Femur (tissue), 1 donor: Measurements from ENCODE around the gene CTTNBP2NL.
"Not testable (repeated sequence)": the region's sequence is repeated elsewhere in the genome, so short reads cannot be mapped to it uniquely, and the experiment has no call there.

Experiments used
- DNase-seq: peaks from one replicate; pipeline ENCODE4 v3.0.0-alpha.2; 2017

The CTTNBP2NL gene

DNA sequence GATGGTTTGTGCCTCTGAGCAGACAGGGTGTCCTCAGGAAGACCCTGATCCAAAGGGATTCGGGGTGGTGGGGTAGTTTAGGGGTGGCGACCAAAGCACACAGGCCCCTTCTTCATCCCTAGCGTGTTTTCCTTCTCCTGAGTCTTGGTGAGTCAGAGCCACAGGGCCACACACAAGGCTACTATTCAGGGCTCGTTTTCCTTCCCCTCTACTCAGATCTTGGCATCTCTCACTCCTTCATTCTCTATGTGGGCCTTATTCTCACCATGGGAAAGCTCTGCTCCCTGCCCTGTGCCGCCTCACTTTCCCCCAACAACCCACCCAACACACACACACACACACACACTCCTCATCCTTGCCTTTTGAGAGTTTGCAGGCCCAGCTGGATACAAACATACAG is 69.1 kb downstream of the CTTNBP2NL start:
- DNase-seq: peak; percentile 30

DNA sequence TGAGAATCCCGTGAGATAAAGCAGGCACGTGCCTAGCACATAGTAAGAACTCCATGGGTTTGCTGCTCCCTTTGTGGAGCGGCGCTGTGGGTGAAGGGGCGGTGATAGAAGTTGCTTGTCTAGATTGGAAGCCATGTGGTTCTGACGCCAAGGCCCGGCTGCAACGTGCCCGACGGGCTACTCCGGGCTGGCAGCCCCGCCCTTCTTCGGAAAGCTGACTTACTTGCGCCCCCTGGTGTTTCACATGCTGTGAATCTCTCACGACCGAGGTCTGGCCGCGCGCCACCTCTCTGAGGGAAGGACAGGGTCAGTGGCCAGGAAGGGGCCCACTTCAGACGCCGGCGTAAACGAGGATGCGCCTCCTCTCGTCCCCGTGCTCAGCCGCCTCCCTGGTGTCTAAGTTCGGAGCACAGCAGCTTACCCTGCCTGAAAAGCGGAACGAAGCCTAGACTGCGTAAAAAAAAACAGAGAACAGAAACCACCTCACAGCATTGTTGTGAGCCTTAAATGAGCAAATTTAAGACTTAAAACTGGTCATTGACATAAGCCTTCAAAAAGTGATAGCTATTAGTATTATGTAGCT is 70.2 kb downstream of the CTTNBP2NL start:
- DNase-seq: peak; percentile 96

DNA sequence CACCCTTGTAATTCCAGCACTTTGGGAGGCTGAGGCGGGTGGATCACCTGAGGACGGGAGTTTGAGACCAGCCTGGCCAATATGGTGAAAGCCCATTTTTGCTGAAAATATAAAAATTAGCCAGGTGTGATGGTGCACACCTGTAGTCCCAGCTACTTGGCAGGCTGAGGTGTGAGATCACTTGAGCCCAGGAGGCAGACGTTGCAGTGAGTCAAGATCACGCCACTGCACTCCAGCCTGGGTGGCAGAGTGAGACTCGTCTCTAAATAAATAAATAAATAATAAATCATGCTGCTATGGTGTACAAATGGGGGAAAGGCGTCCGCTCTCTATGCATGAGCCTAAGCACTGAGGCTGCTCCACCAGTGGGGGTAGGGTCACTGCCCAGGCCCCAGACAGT is 74.3 kb downstream of the CTTNBP2NL start:
- not testable (repeated sequence) for DNase-seq

DNA sequence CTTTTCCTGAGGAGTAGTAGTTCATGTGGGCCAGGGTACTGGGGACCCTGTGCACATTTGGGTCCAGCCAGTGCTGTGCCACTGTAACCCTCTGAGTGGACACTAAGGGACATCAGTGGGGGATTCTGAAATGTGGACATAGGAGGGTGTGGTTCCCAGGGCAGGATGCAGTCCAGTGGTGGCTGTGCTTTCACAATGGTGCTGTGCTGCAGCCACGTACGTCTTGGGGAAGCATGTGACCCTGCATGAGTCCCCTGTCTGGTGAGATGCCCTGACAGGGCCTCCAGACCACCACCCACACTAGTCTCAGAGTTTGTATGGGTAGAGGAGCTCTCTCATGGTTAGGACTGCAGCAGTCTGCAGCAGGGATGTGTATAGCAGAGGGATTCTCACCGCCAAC is 75.0 kb downstream of the CTTNBP2NL start:
- DNase-seq: no peak

DNA sequence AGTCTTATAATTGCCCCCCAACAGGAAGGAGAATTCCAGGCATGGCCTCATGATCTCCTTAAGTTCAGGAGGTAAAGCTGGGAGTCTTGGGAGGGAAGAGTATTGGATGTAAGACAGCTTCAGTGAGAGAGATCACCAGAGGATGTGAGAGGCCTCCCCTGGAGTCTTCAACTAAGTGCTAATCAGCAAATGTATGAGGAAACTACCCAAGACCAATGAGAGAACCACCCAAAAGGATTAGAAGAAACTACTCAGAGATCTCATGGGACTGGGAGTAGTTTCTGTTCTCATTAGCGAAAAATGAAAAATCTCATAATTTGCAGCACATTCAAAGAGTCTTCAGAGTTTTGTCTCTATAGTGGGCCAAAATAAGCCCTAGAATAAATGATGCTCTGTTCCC is 76.1 kb downstream of the CTTNBP2NL start:
- DNase-seq: no peak

DNA sequence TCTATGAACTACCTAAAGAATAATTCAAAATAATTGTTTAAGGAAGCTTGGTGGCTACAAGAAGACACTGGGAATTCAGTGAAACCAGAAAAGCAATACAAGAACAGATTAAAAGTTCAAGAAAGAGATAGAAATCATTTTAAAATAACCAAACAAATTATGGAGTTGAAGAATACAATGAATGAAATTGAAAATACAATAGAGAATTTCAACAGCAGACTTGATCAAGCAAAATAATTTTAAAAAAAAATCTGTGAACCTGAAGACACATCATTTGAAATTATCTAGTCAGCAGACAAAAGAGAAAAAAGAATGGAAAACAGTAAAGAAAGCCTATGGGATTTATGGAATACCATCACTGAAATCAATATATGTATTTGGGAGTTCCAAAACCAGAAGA is 81.5 kb downstream of the CTTNBP2NL start:
- no peak for DNase-seq

DNA sequence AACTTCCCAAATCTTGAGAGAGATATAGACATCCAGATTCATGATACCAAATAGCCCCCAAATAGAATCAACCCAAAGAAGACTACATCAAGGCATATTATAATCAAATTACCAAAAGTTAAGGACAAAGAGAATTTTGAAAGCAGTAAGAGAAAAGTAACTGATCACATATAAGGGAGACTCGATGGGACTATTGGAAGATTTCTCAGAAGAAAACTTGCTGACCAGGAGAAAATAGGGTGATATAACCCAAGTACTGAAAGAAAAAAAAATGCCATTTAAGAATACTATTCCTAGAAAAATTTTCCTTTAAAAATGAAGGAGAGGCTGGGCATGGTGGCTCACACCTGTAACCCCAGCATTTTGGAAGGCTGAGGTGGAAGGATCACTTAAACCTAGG is 82.3 kb downstream of the CTTNBP2NL start:
- no peak for DNase-seq

DNA sequence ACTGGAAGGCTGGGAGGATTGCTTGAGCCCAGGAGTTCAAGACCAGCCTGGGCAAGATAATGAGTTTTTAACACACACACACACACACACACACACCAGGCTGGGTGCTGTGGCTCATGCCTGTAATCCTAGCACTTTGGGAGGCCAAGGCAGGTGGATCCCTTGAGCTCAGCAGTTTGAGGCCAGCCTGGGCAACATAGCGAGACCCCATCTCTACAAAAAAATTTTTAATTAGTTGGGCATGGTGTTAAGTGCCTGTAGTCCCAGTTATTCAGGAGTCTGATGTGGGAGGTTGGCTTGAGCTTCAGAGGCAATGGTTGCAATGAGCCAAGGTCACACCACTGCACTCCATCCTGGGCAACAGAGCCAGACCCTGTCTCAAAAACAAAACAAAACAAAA is 90.0 kb downstream of the CTTNBP2NL start:
- not testable (repeated sequence) for DNase-seq

DNA sequence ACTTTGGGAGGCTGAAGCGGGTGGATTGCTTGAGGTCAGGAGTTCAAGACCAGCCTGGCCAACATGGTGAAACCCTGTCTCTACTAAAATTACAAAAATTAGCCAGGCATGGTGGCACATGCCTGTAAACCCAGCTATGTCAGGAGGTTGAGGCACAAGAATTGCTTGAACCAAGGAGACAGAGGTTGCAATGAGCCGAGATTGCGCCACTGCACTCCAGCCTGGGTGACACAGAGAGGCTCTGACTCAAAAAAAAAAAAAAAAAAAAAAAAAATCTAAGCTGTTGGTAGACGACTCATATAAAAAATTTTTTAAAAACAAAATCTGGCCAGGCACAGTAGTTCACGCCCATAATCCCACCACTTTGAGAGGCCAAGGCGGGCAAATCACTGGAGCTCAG is 91.7 kb downstream of the CTTNBP2NL start:
- DNase-seq: not testable (repeated sequence)

DNA sequence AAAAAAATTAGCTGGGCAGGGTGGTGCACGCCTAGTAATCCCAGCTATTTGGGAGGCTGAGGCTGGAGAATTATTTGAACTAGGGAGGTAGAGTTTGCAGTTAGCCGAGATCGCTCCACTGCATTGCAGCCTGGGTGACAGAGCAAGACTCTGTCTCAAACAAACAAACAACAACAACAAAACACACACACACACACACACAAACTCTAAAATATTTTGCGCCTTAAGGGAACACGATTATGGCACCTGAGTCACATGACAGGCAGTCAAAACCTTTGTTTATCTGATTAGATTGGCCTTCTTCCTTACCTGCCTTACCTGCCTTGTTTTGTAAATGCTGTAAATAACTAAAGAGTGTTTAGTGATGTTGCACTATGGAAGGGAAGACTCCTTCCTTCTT is 92.1 kb downstream of the CTTNBP2NL start:
- DNase-seq: no peak

DNA sequence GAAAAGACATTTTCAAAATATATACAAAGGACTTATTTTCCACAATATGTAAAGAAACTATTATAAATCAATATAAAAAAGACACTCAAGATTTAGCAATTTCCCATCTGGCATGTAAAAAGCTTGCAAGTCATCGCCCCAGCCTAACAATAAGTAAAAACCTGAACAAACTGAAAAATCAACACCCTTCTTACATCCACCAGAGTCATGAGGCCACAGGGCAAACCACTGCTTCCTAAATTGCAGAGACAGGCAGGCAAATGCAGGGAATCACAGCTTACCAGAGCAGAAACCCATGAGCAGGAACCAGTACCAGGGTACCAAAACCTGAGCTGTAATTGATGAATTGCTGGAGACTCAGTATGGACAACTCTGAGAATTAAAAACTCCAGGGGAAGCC is 96.1 kb downstream of the CTTNBP2NL start:
- DNase-seq: no peak

DNA sequence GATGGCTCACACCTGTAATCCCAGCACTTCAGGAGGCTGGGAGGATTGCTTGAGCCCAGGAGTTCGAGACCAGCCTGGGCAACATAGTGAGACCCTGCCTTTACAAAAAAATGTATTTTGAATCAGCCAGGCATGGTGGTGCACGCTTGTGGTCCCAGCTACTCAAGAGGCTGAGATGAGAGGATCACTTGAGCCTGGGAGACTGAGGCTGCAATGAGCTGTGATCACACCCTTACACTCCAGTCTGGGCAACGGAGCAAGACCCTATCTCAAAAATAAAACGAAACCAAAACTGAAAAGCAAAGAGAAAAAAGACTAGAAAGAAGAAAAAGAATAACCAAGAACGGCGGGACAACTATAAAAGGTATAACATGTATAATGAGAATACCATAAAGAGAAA is 97.3 kb downstream of the CTTNBP2NL start:
- no peak for DNase-seq

DNA sequence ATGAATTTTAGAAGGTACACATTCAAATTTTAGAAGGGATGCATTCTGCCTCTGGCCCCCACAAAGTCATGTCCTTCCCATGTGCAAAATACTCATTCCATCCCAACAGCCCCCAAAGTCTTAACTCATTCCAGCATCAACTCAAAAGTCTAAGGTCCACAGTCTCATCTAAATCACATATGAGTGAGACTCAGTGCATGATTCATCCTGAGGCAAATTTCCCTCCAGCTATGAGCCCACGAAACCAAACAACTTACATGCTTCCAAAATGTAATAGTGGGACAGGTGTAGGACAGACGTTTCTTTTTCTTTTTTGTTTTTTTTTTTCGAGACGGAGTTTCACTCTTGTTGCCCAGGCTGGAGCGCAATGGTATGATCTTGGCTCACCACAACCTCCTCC is 100.3 kb downstream of the CTTNBP2NL start:
- DNase-seq: no peak

DNA sequence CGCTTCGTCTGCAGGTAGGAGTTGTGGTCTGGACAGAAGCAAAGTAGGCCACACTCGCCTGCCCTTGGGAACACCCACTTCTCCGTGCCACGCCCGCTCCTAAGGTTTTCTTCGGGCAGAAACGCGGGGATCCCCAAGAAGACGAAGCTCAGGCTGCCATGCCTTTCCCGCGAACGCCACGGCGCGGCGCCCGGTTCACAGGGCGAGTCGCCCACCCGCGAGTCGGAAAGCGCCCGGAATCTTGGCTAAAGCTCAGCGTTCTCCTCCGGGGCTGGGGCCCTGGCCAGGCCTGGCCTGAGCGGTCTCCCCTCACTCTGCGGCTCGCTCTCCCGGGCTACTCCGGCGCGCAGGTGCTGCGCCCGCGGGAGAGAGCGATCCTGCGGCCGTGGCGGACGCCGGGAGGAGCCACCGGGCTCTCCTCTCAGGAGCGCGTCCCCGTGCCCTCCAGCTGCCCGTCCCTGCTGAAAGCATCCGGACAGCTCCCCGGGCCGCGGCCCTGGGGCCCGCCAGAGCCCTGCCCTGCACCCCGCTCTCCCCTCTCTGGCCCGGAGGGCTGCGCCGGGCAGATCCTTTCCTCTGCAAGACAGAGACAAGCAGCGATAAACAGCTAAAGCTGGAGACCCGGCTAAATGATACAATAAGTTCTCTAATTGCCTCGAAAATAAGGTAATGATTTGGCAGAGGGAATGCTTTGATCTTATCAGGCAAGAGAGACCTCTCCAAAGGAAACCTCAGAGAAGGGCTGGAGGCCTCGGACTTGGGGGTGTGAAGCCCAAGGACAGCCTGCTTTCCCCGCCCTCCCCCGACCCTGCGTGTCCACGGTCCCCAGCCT is 106.0 kb downstream of the CTTNBP2NL start:
- peak; percentile 85 for DNase-seq

DNA sequence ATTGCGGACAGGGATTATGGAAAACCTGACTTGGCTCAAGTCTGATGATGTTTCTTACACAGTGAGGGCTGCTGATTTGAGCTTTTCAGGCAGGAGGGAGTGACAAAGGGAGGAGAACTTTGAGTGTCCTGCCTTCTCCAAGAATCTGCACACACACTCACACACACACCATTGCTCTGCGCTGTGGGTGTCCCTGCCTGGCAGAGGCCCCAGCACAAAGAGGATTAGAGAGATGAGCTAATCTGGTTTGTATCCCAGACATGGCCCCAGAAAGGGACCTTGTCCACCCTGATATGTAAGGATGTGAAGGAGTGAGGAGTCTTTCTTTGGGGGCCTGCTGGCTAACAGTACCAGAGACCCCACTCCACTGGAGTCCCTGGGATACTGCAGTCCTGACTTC is 106.8 kb downstream of the CTTNBP2NL start:
- peak; percentile 49 for DNase-seq

DNA sequence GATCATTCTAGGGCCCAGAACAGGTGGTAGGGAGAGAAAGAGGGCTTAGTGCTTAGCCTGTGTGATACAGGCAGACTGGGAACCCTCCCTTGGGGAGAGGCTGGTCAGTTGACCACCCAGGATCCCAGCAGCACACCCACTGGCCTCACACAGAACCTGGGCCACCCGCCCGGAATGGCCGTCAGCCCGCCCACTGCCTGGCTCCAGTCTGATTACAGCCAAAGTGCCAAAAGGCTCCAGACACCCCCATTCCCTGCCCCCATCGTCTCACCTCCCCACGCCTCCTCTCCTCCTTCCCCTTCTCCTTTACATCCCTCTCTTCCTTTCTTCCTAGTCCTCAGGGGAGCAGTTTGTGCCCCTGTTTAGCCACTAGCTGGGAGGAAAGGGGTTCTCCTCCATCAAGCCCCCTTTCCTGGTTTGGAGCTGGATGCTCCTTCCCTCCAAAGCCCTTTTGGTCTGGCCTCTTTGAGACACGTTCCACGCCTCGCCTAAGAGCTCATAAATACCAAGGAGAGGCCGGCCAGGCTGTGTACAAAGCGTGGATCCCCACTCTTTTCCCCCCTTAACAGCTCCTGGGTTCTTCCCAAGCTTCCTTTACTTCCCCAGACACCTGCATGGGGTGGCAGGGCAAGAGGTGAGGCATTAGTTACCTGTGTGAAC is 108.1 kb downstream of the CTTNBP2NL start:
- no peak for DNase-seq

DNA sequence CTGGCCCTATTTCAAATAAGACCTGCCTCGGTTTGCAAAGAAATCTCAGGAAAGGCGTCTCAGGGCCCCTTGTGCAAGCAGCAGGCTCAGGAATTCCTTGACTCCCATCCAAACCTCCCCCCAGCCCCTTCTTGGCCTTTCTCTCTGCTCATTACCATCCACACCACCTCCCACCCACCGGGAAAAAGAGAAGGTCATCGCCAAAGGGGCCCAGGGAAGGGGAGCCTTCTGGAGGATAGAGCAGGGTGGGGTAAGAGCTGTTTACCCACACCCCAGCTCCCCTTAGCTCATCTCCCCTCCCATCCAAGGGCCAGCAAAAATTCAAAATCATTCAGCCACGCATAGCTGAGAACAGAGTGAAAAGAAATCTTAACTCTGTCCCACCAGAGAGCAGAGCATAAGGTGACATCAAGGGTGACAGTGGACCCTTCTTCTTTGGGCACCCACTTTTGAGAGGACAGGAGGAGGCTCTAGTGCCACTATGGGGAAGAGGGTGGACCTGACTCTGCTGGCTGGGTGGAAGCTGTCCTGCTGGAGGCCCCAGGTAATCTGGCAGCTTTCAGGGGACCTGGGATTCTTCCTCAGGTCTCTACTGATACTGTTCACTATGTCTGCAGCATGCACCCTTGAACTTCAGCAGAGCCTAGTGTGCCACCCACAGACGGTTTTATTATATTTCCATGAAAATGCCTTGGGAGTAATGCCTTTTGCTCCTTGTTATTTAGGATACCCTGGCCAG is 108.8 kb downstream of the CTTNBP2NL start:
- peak; percentile 52 for DNase-seq

DNA sequence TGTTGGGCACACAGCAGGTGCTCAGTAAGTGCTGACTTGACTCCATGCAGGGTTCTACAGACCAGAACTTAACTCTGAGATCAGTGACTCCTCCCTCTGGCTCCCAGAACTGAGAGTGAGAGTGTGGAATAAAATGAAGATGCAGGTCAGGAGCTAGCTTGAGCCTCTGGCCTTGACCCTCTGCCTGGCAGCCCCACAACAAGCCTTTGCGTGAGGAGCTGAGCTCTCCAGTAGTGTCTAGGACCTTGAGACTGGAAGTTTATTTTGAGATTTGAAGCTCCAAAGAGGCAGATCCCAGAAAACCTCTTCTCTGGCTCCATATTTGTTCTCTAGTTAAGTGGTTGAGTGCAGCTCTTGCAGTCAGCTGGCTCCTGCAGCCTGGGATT is 109.4 kb downstream of the CTTNBP2NL start:
- no peak for DNase-seq

DNA sequence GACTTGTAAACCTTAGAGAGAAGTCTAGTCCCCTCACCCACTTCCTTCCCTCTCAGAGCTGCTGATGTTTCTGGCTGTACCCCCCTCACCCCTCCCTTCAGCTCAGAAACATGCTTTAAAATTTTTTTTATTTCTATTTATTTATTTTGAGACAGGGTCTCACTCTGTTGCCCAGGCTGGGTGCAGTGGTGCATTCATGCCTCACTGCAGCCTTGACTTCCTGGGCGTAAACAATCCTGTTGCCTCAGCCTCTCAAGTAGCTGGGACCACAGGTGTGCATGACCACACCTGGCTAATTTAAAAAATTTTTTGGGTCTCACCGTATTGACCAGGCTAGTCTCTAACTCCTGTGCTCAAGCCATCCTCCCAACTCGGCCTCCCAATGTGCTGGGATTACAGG is 109.9 kb downstream of the CTTNBP2NL start:
- DNase-seq: no peak

DNA sequence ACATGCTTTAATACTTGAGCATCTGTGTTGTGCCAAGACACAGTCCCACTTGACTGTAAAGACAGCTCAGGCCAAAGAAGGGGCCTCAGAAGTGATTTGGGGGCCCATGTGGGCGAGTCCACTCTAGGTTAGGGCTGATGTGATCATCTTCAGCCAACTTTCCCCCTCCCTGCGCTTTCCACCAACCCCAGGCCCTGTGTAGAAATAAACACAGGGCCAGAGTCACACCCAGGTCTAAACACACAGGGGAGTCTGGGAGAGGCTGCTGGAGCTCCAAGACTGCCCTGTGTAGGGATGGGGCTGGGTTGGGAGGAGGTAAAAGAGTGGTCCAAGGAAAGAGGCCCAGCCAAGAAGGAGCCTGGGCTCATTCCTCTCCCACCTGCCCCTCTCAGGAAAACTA is 110.3 kb downstream of the CTTNBP2NL start:
- DNase-seq: peak; percentile 44

DNA sequence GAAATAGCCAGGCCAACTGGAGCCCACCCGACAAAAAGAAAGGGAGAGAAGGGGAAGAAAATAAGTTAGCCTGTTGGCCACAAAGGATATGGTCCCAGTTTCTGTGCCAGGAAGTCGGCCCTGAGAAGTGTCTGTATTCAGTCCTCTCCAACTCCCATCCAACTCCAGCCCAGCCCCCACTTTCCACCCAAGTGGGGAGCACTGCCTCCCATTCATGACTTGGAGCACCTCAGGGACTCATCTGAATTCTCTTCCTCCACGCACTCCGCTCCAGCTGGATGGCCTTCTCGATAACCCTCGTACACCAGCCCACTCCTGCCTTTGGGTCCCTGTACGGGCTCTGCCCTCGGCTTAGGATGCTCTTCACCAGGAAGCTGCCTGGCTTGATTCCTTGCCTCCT is 110.7 kb downstream of the CTTNBP2NL start:
- DNase-seq: no peak

DNA sequence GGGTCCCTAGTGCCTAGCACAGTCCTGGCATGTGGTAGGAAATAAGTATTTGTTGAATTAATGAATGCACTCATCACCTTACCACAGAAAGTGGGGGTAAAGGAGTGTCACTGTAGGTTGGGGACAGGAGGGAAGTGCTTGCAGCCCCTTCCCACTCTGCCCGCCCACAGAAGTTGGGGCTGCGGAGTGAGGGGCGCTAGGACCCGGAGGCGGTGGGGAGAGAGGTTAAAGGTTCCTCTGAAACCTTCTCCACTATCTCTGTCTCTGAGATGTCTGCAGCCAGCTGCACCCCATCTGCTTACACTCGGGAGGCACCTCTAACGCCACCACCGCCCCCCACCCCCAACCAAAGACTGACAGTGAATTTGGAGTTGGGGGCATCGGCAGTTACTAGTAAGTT is 111.3 kb downstream of the CTTNBP2NL start:
- DNase-seq: no peak

DNA sequence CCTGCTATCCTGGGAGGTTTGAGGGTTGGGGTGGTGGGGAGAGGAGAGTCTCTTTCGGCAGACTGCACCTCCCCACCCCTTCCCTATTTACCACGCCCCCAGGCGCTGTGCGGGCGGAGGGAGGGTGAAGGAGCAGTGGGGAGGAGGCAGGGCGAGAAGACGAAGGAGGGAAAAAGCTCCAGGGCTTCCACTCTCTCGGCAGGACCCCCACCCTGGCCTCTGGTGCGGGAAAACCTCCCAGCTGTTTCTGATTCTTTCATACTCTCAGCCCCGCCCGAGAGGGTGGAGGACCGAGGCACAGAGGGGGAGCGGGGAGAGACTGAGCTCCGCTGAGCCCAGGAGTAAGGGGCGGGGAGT is 111.9 kb downstream of the CTTNBP2NL start:
- DNase-seq: peak; percentile 56
